GM12801 (cell line): ENCODE measurements around the gene IFIT2.

Experiments used
- TF ChIP-seq, protein P1 (sequence below): IDR thresholded peaks from one replicate; pipeline ENCODE4 v1.5.1; 2011; ENCODE audit warnings: control low read depth; ENCODE audit not compliant: insufficient read length; ENCODE audit errors: extremely low read depth

The IFIT2 gene

DNA sequence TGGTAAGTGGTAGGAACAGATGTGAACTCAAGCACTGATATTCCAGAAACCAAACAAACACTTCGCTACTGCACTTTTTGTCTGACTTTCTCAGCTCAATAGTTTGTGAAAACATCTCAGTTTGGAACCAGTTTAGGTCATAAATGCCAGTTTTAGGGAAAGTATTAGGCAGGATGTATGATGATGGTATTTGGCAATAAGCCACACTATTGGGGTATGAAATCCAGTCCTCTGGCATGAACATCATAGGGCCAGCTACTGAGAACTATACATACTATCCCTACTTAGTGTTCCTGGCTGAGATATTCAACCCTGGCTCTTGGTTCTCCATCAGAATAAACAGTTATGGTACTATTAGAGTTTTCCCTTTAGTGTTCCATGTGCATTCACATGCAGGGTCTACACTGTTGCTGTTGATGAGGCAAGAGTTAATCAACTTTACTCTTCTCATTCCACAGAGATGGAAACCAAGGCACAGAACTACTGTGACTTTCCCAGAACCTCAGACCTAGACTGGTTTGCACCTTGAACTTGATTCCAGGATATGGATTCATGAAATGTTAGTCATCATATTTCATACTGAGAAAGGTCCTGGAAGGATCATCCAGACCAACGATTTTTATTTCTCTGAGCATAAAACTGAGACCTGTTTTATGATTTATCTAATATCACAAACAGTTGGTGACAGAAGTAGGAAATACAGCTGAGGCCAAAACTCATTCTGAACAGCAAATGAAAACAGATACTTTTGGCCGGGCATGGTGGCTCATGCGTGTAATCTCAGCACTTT, 20.0 kb upstream of the IFIT2 start:
- TF ChIP-seq, protein P1, sequence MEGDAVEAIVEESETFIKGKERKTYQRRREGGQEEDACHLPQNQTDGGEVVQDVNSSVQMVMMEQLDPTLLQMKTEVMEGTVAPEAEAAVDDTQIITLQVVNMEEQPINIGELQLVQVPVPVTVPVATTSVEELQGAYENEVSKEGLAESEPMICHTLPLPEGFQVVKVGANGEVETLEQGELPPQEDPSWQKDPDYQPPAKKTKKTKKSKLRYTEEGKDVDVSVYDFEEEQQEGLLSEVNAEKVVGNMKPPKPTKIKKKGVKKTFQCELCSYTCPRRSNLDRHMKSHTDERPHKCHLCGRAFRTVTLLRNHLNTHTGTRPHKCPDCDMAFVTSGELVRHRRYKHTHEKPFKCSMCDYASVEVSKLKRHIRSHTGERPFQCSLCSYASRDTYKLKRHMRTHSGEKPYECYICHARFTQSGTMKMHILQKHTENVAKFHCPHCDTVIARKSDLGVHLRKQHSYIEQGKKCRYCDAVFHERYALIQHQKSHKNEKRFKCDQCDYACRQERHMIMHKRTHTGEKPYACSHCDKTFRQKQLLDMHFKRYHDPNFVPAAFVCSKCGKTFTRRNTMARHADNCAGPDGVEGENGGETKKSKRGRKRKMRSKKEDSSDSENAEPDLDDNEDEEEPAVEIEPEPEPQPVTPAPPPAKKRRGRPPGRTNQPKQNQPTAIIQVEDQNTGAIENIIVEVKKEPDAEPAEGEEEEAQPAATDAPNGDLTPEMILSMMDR, result no peak

DNA sequence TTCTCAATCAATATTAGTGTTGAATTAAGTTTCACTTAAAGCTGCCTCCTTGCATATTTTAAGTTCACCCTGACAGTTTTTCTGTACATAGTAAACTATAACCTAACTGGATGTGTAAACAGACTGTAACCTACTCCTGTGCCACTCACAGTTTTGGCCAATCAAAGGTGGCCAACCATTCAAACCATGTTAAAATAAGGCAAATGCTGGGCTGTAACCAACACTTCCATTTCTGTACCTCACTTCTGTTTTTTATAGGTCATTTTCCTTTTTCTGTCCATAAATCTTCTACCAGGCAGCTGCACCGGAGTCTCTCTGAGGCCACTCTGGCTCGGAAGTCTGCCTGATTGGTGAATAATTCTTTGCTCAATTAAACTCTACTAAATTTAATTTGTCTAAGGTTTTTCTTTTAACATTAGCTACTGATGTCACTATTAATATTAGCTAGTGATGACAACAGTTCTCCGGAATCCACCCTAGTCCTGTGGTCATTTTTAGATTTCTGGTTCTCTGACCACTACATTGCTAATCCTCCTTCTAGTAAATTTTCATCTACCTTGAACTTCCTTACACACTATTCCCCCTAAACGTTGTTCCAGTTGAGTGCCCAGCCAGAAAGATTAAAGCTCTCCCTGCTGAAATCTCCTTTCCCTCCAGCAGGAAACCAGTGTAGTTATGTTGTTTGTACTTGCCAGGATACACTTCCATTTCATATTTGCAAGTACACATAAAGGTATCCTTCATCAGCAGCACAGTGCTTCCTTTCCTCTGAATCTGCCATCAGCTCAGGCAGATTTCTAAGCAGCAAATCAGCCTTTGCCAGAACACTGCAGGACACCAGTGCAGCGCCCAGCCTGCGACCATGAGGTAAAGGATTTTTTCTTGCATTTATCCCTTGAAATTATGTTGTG, 18.6 kb upstream of the IFIT2 start:
- TF ChIP-seq, protein P1, result no peak

DNA sequence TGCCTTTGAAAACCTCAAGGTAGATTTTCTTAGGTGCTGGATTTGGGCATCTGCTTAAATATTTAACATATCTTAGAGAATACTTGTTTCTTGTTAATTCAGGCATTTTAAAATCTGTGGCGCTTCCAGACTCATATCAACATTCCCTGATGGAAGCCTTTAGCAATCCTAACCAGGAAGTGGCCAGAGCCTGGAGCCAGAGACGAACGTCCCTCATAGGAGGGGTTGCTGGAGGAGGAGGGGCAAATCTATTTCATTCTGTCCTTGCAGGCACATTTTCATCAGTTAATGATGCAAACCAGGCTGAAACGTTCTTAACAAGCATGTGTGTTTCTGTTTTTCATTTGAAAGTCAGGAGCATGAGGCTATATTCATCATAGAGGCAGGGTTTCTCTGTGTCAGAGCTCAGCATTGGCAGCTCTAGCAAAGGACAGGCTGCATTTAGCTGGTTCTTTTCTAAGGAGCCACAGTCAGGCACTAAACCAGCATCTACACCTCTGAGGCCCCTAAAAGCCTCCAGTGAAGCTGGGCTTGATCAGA, 17.8 kb upstream of the IFIT2 start:
- TF ChIP-seq, protein P1, result no peak

DNA sequence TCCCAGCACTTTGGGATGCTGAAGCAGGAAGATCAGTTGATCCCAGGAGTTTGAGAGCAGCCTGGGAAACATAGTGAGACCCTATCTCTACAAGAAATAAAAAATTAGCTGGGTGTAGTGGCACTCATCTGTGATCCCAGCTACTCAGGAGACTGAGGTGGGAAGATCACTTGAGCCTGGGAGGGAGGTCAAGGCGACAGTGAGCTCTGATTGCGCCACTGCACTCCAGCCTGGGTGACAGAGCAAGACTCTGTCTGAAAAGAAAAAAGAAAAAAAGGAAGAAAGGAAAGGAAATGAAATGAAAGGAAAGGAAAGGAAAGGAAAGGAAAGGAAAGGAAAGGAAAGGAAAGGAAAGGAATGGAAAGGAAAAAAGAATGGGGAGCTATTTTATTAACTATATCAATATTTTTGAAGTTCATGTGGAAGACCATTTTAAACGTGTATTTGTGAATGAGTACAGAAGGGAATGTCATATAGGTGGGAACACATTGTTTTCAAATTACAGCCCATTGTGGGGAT, 7.1 kb upstream of the IFIT2 start:
- TF ChIP-seq, protein P1, result no peak

DNA sequence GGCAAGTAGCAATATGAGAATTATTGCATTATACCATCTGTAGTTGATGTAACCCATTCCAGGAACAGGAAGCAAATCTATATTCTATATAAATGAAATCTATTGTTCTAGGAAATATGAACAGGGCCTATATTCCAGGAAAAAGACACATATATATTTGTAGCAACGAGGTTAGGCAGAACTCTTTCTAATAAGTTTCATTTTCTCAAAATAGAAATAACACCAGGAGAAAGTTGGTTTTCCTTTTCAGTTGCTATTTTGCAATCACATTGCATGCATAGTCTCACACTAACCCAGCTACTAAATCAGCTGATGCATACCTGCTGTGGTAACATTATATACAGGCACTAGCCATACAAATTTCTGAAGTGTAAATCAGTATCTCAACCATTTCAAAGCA, 6.2 kb upstream of the IFIT2 start:
- TF ChIP-seq, protein P1, result no peak

DNA sequence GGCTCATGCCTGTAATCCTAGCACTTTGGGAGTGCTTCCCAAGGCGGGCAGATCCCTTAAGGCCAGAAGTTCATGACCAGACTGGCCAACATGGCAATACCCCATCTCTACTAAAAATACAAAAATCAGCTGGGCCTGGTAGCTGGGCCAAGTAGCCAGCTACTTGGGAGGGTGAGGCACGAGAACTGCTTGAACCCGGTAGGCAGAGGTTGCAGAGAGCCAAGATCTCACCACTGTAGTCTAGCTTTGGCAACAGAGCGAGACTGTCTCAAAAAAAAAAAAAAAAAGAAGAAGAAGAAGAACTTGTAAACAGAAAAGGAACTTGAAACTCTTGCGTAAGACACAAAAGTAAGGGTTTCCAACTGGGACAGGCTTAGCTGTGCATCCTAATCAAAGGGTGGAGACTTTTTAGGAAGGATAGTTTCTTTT, 5.6 kb upstream of the IFIT2 start:
- TF ChIP-seq, protein P1, result no peak

DNA sequence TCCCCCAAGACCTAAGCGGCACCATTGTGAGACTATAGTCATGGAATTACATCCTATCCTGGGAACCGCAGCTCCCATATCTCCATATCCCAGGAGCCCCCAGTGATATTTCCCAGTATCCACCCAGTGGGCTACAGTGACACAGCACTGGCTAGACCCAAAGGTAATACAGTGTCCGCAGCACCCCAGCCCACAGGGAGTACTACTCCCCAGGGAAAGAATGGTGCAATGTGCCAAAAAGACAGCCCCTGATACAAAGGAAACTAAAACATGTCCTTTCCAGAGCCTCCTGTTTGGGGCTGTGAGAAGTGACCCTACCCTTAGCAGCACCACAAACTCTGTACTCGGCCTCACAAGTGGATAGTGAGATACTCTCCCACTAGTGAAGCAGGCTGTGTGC, 4.5 kb upstream of the IFIT2 start:
- TF ChIP-seq, protein P1, result no peak
